SU-DHL-6 (cell line): ENCODE data around the gene ATP2A2.

Experiments used
- CTCF ChIP-seq: fragments of 200-600 bp; sonication (generic); IDR thresholded peaks from one replicate; pipeline ENCODE4 v1.5.1; 2017; ENCODE audit warnings: antibody characterized with exemption, mild to moderate bottlenecking, low read length, moderate library complexity; ENCODE audit not compliant: insufficient read depth, poor library complexity, severe bottlenecking
- EZH2phosphoT487 ChIP-seq: fragments of 200-600 bp; sonication (generic), shearing (Covaris generic); conservative IDR thresholded peaks from 2 replicates; pipeline ENCODE4 v1.6.1; 2018; ENCODE audit warnings: mild to moderate bottlenecking, antibody characterized with exemption, low read length, moderate library complexity, mixed read lengths

- no peak for TF ChIP-seq CTCF
- no peak for TF ChIP-seq EZH2phosphoT487
Observed at GRCh38 chr12:110351119-110351518, 70.1 kb downstream of the ATP2A2 start.
